CD4-positive, alpha-beta memory T cell (primary cell): Measurements from ENCODE around the gene KIF3C. TPM values are rescaled to one million over a fixed set of nuclear protein-coding genes. Genes with fewer than 3 reads are reported as not detected.
"Not testable (repeated sequence)": the region's sequence is repeated elsewhere in the genome, so short reads cannot be mapped to it uniquely, and the experiment has no call there.

Experiments used
- CTCF ChIA-PET: fragments of 350-600 bp; sonication (Branson Sonifier 250); formaldehyde crosslinking; loops from one replicate; lab custom pipeline; 2021; ENCODE audit warnings: inconsistent platforms; ENCODE audit not compliant: partially characterized antibody; lab: Charles Lee
- POLR2A ChIA-PET: fragments of 350-600 bp; sonication (Branson Sonifier 250); formaldehyde crosslinking; loops from one replicate; lab custom pipeline; 2021; ENCODE audit not compliant: partially characterized antibody; lab: Charles Lee
- DNase-seq, 5 donors: peaks; one replicate each; pipeline versions ENCODE4 v3.0.0 to v3.0.0-alpha.2; 2020 to 2022; ENCODE audit warnings: mixed read lengths in 1 of 5
- H3K27ac ChIP-seq: one replicate; pipeline ENCODE4 v1.7.0; 2013; ENCODE audit warnings: low read depth, low read length
- H3K27me3 ChIP-seq: 2 replicates; pipeline ENCODE4 v1.7.0; 2013; ENCODE audit warnings: mild to moderate bottlenecking, low read length, moderate library complexity; ENCODE audit not compliant: insufficient read depth
- H3K36me3 ChIP-seq: 2 replicates; pipeline ENCODE4 v1.7.0; 2013; ENCODE audit warnings: mild to moderate bottlenecking, low read length, moderate library complexity; ENCODE audit not compliant: insufficient read depth
- H3K4me1 ChIP-seq: 2 replicates; pipeline ENCODE4 v1.7.0; 2013; ENCODE audit warnings: mild to moderate bottlenecking, low read length, moderate library complexity; ENCODE audit not compliant: insufficient read depth
- H3K4me3 ChIP-seq, 2 donors: one replicate each; pipeline ENCODE4 v1.7.0; 2013; ENCODE audit warnings: low read length in 2 of 2, mild to moderate bottlenecking in 1 of 2
- H3K9me3 ChIP-seq, 2 donors: one replicate each; pipeline ENCODE4 v1.7.0; 2013; ENCODE audit warnings: low read length in 2 of 2, control low read depth in 1 of 2; ENCODE audit not compliant: control insufficient read depth in 1 of 2
- H3K27ac Mint-ChIP-seq, 7 donors: one replicate each; pipeline ENCODE4 v1.8.0; 2020 to 2021; ENCODE audit warnings: mixed read lengths in 7 of 7, mild to moderate bottlenecking in 6 of 7, inconsistent platforms in 3 of 7, moderate library complexity in 3 of 7
- H3K27me3 Mint-ChIP-seq, 2 donors: one replicate each; pipeline ENCODE4 v1.8.0; 2020 to 2021; ENCODE audit warnings: mixed read lengths in 2 of 2
- H3K36me3 Mint-ChIP-seq, 2 donors: one replicate each; pipeline ENCODE4 v1.8.0; 2020 to 2021; ENCODE audit warnings: mixed read lengths in 2 of 2, inconsistent platforms in 1 of 2, mild to moderate bottlenecking in 1 of 2
- H3K4me1 Mint-ChIP-seq, 4 donors: one replicate each; pipeline ENCODE4 v1.8.0; 2020 to 2021; ENCODE audit warnings: mixed read lengths in 4 of 4, mild to moderate bottlenecking in 1 of 4
- H3K4me3 Mint-ChIP-seq, 8 donors: one replicate each; pipeline ENCODE4 v1.8.0; 2020 to 2021; ENCODE audit warnings: mixed read lengths in 8 of 8, mild to moderate bottlenecking in 7 of 8, moderate library complexity in 6 of 8, inconsistent platforms in 3 of 8
- H3K9me3 Mint-ChIP-seq, 8 donors: one replicate each; pipeline ENCODE4 v1.8.0; 2020 to 2021; ENCODE audit warnings: mixed read lengths in 8 of 8, mild to moderate bottlenecking in 5 of 8, inconsistent platforms in 3 of 8, moderate library complexity in 1 of 8
- intact Hi-C: fragments of 100-400 bp; cut with micrococcal nuclease; formaldehyde crosslinking; loops from one replicate; pipeline ENCODE4 v1.15.1; 2023
- polyA plus RNA-seq, 2 donors: library from polyadenylated mRNA; unstranded; fragments of 300-500 nt; fragmentation: Illumina TruSeq; gene quantifications; one replicate each; pipeline ENCODE4 v1.2.3, GENCODE V29; 2021
- total RNA-seq, 2 experiments: library from RNA; stranded (reverse); gene quantifications; one replicate each; pipeline ENCODE4 v1.2.3, GENCODE V29; 2021

The KIF3C gene
- total and polyA plus RNA-seq, 4 experiments from 2014 or later: 0.46 to 5.1 (median 3.4) TPM

- DNase-seq: no peak
- no peaks in the 10 kb centered on the region for H3K4me1 Mint-ChIP-seq
- Histone ChIP-seq H3K36me3 (no peaks in the 10 kb centered on the region), H3K27ac (no peak overlapping the region), H3K9me3 (no peaks in the 10 kb centered on the region), H3K4me3 (no peak overlapping the region), H3K27me3 (no peaks in the 10 kb centered on the region), H3K4me1 (no peaks in the 10 kb centered on the region)
- ChIA-PET CTCF (no interaction called here), POLR2A (no interaction called here)
- H3K9me3 Mint-ChIP-seq: no peaks in the 10 kb centered on the region
- no peak overlapping the region for H3K4me3 Mint-ChIP-seq
- H3K27ac Mint-ChIP-seq: no peak overlapping the region
- intact Hi-C loops: no loop called here
- H3K27me3 Mint-ChIP-seq: no peaks in the 10 kb centered on the region
- no peaks in the 10 kb centered on the region for H3K36me3 Mint-ChIP-seq
These were observed 77.2 kb downstream of the KIF3C start for GRCh38 chr2:25905126-25905525.

GRCh38 chr2:25903216-25903776, 79.0 kb downstream of the KIF3C start:
- Histone ChIP-seq H3K27me3 (no peaks in the 10 kb centered on the region), H3K4me1 (no peaks in the 10 kb centered on the region), H3K4me3 (no peak overlapping the region), H3K27ac (no peak overlapping the region), H3K9me3 (no peaks in the 10 kb centered on the region), H3K36me3 (no peaks in the 10 kb centered on the region)
- Mint-ChIP-seq H3K9me3 (no peaks in the 10 kb centered on the region), H3K27ac (no peak overlapping the region), H3K4me1 (no peaks in the 10 kb centered on the region), H3K36me3 (no peaks in the 10 kb centered on the region), H3K4me3 (no peak overlapping the region), H3K27me3 (no peaks in the 10 kb centered on the region)
- CTCF ChIA-PET: interaction anchor here (1.2 to 1.6 kb wide), 2 partner anchors 8 to 47 kb away, joined by 3 to 4 read pairs; no protein-coding TSS in a partner anchor
- POLR2A ChIA-PET: no interaction called here
- no peak for DNase-seq
- intact Hi-C loops: no loop called here

GRCh38 chr2:25899404-25899970, 82.8 kb downstream of the KIF3C start:
- no peak overlapping the region for H3K4me3 Mint-ChIP-seq
- H3K9me3 Mint-ChIP-seq: peaks cover 0 to 3% (median 0%) of the 10 kb centered on the region in 8 donors
- no peaks in the 10 kb centered on the region for H3K4me1 Mint-ChIP-seq
- H3K27ac Mint-ChIP-seq: peak overlapping the region in 1 of 7 donors; percentile 58
- Histone ChIP-seq H3K4me3 (no peak overlapping the region), H3K27me3 (no peaks in the 10 kb centered on the region), H3K27ac (no peak overlapping the region), H3K4me1 (no peaks in the 10 kb centered on the region), H3K36me3 (no peaks in the 10 kb centered on the region), H3K9me3 (no peaks in the 10 kb centered on the region)
- H3K27me3 Mint-ChIP-seq: no peaks in the 10 kb centered on the region
- DNase-seq: no peak
- POLR2A ChIA-PET: no interaction called here
- no peaks in the 10 kb centered on the region for H3K36me3 Mint-ChIP-seq
- CTCF ChIA-PET: no interaction called here
- intact Hi-C loops: no loop called here

- H3K27me3 Mint-ChIP-seq: no peaks in the 10 kb centered on the region
- Histone ChIP-seq H3K9me3 (no peaks in the 10 kb centered on the region), H3K36me3 (no peaks in the 10 kb centered on the region), H3K4me1 (no peaks in the 10 kb centered on the region), H3K27me3 (no peaks in the 10 kb centered on the region), H3K27ac (no peak overlapping the region), H3K4me3 (no peak overlapping the region)
- intact Hi-C loops: no loop called here
- ChIA-PET CTCF (no interaction called here), POLR2A (no interaction called here)
- peaks cover 0 to 3% (median 0%) of the 10 kb centered on the region in 8 donors for H3K9me3 Mint-ChIP-seq
- no peaks in the 10 kb centered on the region for H3K36me3 Mint-ChIP-seq
- H3K27ac Mint-ChIP-seq: no peak overlapping the region
- H3K4me3 Mint-ChIP-seq: no peak overlapping the region
- no peak for DNase-seq
- no peaks in the 10 kb centered on the region for H3K4me1 Mint-ChIP-seq
These were observed 84.8 kb downstream of the KIF3C start for GRCh38 chr2:25897506-25897905.

GRCh38 chr2:25896308-25896707, 86.0 kb downstream of the KIF3C start:
- H3K27ac ChIP-seq, H3K4me1 ChIP-seq, H3K4me3 ChIP-seq, H3K9me3 Mint-ChIP-seq, H3K27me3 Mint-ChIP-seq, H3K27me3 ChIP-seq, H3K36me3 ChIP-seq, H3K4me3 Mint-ChIP-seq, DNase-seq, POLR2A ChIA-PET, H3K4me1 Mint-ChIP-seq, intact Hi-C loops, H3K36me3 Mint-ChIP-seq, H3K9me3 ChIP-seq, H3K27ac Mint-ChIP-seq: not testable (repeated sequence)
- CTCF ChIA-PET: interaction anchor here (1.2 to 1.7 kb wide), 2 partner anchors 8 to 17 kb away, joined by 4 to 5 read pairs; no protein-coding TSS in a partner anchor

GRCh38 chr2:25895610-25896009, 86.7 kb downstream of the KIF3C start:
- H3K27ac Mint-ChIP-seq: peak overlapping the region in 1 of 7 donors; percentile 71
- no peaks in the 10 kb centered on the region for H3K36me3 ChIP-seq
- no peak for DNase-seq
- ChIA-PET POLR2A (interaction anchor here (0.7 kb wide), 1 partner anchor 17 kb away, joined by 3 read pairs; no protein-coding TSS in a partner anchor), CTCF (interaction anchor here (1.2 to 1.7 kb wide), 3 partner anchors 9 to 44 kb away, joined by 4 to 6 read pairs (median 5); no protein-coding TSS in a partner anchor)
- H3K9me3 ChIP-seq: no peaks in the 10 kb centered on the region
- H3K27me3 Mint-ChIP-seq: no peaks in the 10 kb centered on the region
- H3K4me3 ChIP-seq: no peak overlapping the region
- no peaks in the 10 kb centered on the region for H3K36me3 Mint-ChIP-seq
- intact Hi-C loops: no loop called here
- H3K27me3 ChIP-seq: no peaks in the 10 kb centered on the region
- no peaks in the 10 kb centered on the region for H3K4me1 Mint-ChIP-seq
- H3K27ac ChIP-seq: no peak overlapping the region
- H3K4me3 Mint-ChIP-seq: no peak overlapping the region
- peaks cover 0 to 3% (median 0%) of the 10 kb centered on the region in 8 donors for H3K9me3 Mint-ChIP-seq
- H3K4me1 ChIP-seq: no peaks in the 10 kb centered on the region

- H3K27ac Mint-ChIP-seq: no peak overlapping the region
- Histone ChIP-seq H3K9me3 (no peaks in the 10 kb centered on the region), H3K36me3 (no peaks in the 10 kb centered on the region), H3K27me3 (no peaks in the 10 kb centered on the region), H3K27ac (no peak overlapping the region), H3K4me1 (no peaks in the 10 kb centered on the region), H3K4me3 (no peak overlapping the region)
- H3K4me1 Mint-ChIP-seq: no peaks in the 10 kb centered on the region
- H3K9me3 Mint-ChIP-seq: peaks cover 0 to 3% (median 0%) of the 10 kb centered on the region in 8 donors
- ChIA-PET CTCF (interaction anchor here (1.2 to 1.7 kb wide), 3 partner anchors 9 to 43 kb away, joined by 4 to 6 read pairs (median 5); no protein-coding TSS in a partner anchor), POLR2A (interaction anchor here (0.7 kb wide), 1 partner anchor 16 kb away, joined by 3 read pairs; no protein-coding TSS in a partner anchor)
- intact Hi-C loops: no loop called here
- no peaks in the 10 kb centered on the region for H3K27me3 Mint-ChIP-seq
- DNase-seq: no peak
- no peaks in the 10 kb centered on the region for H3K36me3 Mint-ChIP-seq
- no peak overlapping the region for H3K4me3 Mint-ChIP-seq
These were observed 87.3 kb downstream of the KIF3C start for GRCh38 chr2:25895018-25895417.
